Fibroblast of mammary gland (primary cell): Measurements from ENCODE around the gene CSTPP1.
"Not testable (repeated sequence)": the region's sequence is repeated elsewhere in the genome, so short reads cannot be mapped to it uniquely, and the experiment has no call there.

Source experiments
- DNase-seq: peaks from one replicate; pipeline ENCODE4 v3.0.0-alpha.2; 2010; ENCODE audit warnings: low read depth
- H3K4me3 ChIP-seq: 2 replicates; pipeline ENCODE4 v1.5.1; 2011; ENCODE audit warnings: low read depth, mild to moderate bottlenecking, low read length, moderate library complexity; ENCODE audit not compliant: control insufficient read depth
- CTCF ChIP-seq: conservative IDR thresholded peaks from 2 replicates; pipeline ENCODE4 v1.5.1; 2011; ENCODE audit warnings: low read depth, low read length, inconsistent platforms; ENCODE audit not compliant: control insufficient read depth, insufficient read depth

CSTPP1 gene

GRCh38 chr11:46917762-46918082 is 18.8 kb upstream of the CSTPP1 start:
- DNase-seq: no peak
- H3K4me3 ChIP-seq: peak overlapping the region; percentile 57
- no peak for TF ChIP-seq CTCF

DNA sequence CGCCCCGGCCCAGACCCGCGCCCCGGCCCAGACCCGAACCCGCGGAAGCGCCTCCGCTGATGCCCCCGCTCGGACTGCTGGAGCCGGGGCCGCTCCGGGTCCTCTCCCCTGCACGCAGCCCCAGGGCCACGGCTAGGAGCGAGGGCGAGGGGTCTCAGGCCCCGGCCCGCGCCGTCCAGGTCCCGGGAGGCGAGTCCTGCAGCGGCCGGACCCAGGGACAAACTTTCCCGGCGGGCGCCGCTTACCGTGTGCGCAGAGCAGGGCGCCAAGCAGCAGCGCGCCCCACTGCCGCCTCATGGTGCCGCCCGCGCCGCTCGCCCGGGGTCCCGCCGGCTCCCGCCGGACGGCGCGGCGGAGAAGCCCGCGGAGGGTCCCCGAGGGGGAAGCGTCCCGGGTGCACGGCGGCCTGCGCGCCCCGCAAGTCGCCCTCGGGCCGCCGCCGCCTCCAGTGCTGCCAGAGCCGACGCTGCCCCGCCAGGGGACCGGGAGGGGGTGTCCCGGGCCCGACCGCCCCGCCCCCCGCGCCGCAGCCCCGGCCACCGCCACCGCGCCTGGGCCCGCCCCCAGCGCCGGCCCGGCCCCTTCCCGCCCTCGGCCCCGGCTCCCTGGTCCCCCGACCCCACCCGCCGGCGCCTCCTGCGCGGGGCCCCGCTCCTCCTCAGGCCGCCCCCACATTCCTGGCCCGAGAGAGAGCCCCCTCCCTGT is 18.3 kb upstream of the CSTPP1 start, which contains the start of gene LRP4:
LRP4 (minus strand) TSS at position 468 of the 705 bp plus-strand sequence; CDS start at position 297, 171 bp downstream.
- no peak for DNase-seq
- no peak for TF ChIP-seq CTCF
- peak within 1 kb of the TSS; percentile 57 for H3K4me3 ChIP-seq

DNA sequence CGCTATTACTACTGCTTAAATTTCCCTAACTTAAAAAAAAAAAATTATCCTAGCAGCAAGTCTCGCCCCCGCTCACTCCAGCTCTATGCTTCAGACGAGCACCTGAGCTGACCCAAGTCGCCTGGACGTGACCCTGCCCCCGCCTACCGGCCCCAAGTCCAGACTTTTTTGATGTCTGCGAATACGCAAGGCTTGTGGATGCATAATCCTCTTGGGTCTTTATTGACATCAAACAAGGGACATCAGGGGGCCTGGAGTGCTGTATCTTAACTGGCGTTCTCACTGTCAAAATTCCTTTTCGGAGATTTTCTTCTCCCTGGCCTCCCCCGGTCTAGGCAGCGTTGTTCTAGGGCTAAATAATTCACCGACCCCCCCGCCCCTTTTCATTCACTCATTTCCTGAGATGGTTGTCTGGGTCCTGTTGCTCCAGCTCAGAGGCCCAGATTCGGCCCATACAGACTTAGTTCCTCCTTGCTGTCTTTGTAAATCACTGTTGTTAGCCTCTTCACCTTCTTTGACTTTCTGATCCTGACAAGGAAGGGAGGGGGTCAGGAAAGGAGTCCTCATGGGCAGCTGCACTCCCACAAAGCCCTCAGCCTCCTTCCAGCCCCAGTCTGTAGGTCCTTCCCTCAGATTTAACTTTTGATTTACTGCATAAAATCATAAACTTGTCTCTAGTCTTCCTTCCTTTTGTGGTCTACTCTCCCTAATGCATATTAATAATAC is 17.6 kb upstream of the CSTPP1 start:
- H3K4me3 ChIP-seq: peak overlapping the region; percentile 37
- no peak for DNase-seq
- no peak for TF ChIP-seq CTCF

DNA sequence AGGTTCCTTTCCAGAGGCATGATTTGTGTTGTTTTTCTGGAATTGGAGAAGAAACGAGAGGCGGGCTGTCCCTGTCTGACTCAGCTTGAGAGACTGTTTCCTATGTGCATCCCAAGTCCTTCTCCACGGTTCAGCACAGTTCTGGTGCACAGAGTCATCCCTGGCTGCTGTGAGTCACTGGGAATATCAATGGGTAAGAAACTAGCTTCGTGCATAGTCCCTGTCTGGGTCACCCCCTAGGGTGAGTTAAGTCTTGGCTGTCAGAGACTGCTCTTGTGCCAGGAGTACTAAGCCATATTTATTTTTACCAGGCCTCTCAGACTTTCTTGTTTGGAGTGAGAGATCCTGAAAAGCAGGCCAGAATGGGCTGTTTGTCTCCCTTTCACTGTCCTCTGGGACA is 15.8 kb upstream of the CSTPP1 start:
- DNase-seq: peak; percentile 100
- H3K4me3 ChIP-seq: no peak overlapping the region
- no peak for TF ChIP-seq CTCF

DNA sequence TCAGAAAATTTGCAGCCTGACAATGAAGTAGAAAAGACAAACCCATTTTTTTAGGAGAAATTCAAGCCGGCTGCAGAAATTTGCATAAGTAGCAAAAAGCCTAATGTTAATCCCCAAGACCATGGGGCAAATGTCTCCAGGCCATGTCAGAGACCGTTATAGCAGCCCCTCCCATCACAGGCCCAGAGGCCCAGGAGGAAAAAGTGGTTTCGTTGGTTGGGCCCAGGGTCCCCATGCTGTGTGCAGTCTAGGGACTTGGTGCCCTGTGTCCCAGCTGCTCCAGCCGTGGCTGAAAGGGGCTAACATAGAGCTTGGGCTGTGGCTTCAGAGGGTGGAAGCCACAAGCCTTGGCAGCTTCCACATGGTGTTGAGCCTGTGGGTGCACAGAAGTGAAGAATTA is 8.6 kb upstream of the CSTPP1 start:
- not testable (repeated sequence) for H3K4me3 ChIP-seq, DNase-seq

- not testable (repeated sequence) for DNase-seq, H3K4me3 ChIP-seq
These were observed 7.9 kb upstream of the CSTPP1 start for GRCh38 chr11:46928701-46929100.

DNA sequence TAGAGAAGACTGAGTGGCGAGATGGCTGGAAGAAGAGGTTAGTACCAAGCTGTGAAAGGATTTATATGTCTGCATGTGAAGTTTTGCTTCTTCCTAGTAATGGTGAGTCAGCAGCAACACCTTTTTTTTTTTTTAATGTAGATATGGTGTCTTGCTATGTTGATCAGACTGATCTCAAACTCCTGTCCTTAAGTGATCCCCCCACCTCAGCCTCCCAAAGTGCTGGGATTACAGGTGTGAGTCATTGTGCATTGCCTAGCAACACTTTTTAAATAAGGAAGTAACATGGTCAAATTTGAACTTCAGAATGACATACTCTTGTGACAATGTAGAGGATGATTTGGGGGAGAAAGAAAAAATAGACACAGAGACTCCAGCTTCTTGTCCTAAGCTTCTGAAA is 6.5 kb upstream of the CSTPP1 start:
- peak; percentile 64 for DNase-seq
- TF ChIP-seq CTCF: no peak
- H3K4me3 ChIP-seq: no peak overlapping the region
